ENCODE results near the gene LRP1B. TPM values are rescaled to one million over a fixed set of nuclear protein-coding genes. Genes with fewer than 3 reads are reported as not detected.

LRP1B gene
- total and polyA plus RNA-seq, 2 experiments from 2014 or later = not detected

DNA sequence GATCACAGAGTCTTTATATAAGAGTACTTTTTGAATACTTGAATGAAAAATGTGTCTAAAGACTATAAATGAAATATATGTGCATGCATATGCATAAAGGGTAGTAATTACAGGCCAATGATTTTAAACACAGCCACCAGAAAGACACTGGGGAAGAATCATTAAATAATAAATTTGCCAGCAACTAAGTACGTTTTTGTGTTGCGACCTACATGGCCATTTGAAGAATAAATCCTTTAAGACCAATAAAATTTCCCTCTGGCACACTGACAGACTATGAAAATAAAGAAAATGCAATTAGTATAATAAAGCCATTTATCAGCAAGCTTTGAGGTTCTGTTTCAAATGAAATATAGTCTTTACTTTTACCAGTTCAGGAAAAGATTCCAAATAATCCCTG, 1413.3 kb downstream of the LRP1B start:
- H3K9me3 ChIP-seq (ENCODE audit: low read depth) = no peaks in the 10 kb centered on the region
- TF ChIP-seq EZH2 (IDR thresholded peaks at IDR 0.05; ENCODE audit: insufficient read depth, poor library complexity, severe bottlenecking) (no peak), EZH2phosphoT487 (IDR thresholded peaks at IDR 0.05; ENCODE audit: insufficient read depth, low read depth) (no peak)
- no peak overlapping the region for H3K4me3 ChIP-seq
- no peak overlapping the region for H2AFZ ChIP-seq
- no peaks in the 10 kb centered on the region for H3K9me2 ChIP-seq (ENCODE audit: insufficient read depth)
- DNase-seq = no peak
- no peak overlapping the region for H3K4me2 ChIP-seq (ENCODE audit: unreplicated experiment)
- H3K9ac ChIP-seq = no peak overlapping the region
- no peaks in the 10 kb centered on the region for H3K4me1 ChIP-seq (ENCODE audit: insufficient read depth)
- in situ Hi-C loops (cut with MboI) = no loop called here
- H3K79me2 ChIP-seq (ENCODE audit: insufficient read depth) = no peaks in the 10 kb centered on the region
- no peaks in the 10 kb centered on the region for H3K36me3 ChIP-seq (ENCODE audit: low read depth)
- no peaks in the 10 kb centered on the region for H3F3A ChIP-seq (ENCODE audit: insufficient read depth)
- 0 out of 2 replicates have a peak, but pooled peaks cover 4% of the 10 kb centered on the region for H3K27me3 ChIP-seq (replicated peaks; ENCODE audit: insufficient read depth)
- WGBS, 2 experiments (ENCODE audit: low coverage in 1 of 2, low lambda C conversion rate in 2 of 2, missing lambda C conversion rate in 2 of 2) = 69 to 70% methylated on average over 2 of the region's 2 CpGs
- H3K27ac ChIP-seq = no peak overlapping the region
- no peaks in the 10 kb centered on the region for H4K20me1 ChIP-seq (ENCODE audit: insufficient read depth)

DNA sequence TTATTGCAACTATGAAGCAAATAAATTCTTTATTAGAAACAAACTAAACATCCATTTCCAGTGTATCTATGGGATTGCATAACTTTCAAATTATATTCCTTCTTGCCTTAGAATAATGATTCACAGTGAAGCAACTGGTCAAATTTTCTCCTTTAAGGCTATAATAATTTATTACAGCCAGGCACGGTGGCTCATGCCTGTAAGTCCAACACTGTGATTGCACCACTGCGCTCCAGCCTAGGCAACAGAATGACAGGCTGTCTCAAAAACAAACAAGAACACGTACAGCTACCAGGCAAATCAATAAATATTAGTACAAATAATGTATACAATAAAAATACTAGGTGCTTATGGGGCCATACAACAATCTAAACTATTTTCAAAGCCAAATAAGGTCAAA, 1416.2 kb downstream of the LRP1B start:
- in situ Hi-C loops (cut with MboI) = no loop called here
- no peaks in the 10 kb centered on the region for H3K4me1 ChIP-seq (ENCODE audit: insufficient read depth)
- no peak overlapping the region for H3K27ac ChIP-seq
- no peaks in the 10 kb centered on the region for H3K36me3 ChIP-seq (ENCODE audit: low read depth)
- H3K4me2 ChIP-seq (ENCODE audit: unreplicated experiment) = no peak overlapping the region
- no peaks in the 10 kb centered on the region for H4K20me1 ChIP-seq (ENCODE audit: insufficient read depth)
- TF ChIP-seq EZH2 (IDR thresholded peaks at IDR 0.05; ENCODE audit: insufficient read depth, poor library complexity, severe bottlenecking) = no peak
- no peak for TF ChIP-seq EZH2phosphoT487 (IDR thresholded peaks at IDR 0.05; ENCODE audit: insufficient read depth, low read depth)
- no peak overlapping the region for H3K4me3 ChIP-seq
- 0 out of 2 replicates have a peak, but pooled peaks cover 4% of the 10 kb centered on the region for H3K27me3 ChIP-seq (replicated peaks; ENCODE audit: insufficient read depth)
- H3K9me3 ChIP-seq (ENCODE audit: low read depth) = no peaks in the 10 kb centered on the region
- no peaks in the 10 kb centered on the region for H3F3A ChIP-seq (ENCODE audit: insufficient read depth)
- 48 to 52% methylated on average over 3 of the region's 3 CpGs for WGBS, 2 experiments (ENCODE audit: low coverage in 1 of 2, low lambda C conversion rate in 2 of 2, missing lambda C conversion rate in 2 of 2)
- H2AFZ ChIP-seq = no peak overlapping the region
- H3K79me2 ChIP-seq (ENCODE audit: insufficient read depth) = no peaks in the 10 kb centered on the region
- H3K9me2 ChIP-seq (ENCODE audit: insufficient read depth) = no peaks in the 10 kb centered on the region
- no peak for DNase-seq
- H3K9ac ChIP-seq = no peak overlapping the region

DNA sequence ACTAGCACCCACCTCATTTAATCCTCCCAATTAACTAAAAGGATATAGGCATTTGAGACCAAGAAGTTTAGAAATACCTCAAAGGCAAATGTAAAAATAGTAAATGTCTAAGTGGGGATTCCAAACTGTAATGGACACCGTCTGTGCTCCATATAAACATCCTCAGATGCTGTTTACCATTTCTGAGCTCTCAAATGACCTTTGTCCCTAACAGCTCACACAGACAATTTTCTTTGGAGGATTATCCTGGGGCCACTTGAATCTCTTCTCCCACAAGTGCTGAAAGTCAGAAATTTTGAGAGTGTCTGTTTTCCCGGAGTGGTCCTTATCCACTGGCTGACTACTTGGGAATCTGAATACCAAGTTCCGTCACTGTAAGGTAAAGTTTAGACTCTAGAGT, 1418.9 kb downstream of the LRP1B start:
- Histone ChIP-seq H3K9ac (no peak overlapping the region), H3K4me3 (no peak overlapping the region), H3K27me3 (replicated peaks; ENCODE audit: insufficient read depth) (0 out of 2 replicates have a peak, but pooled peaks cover 4% of the 10 kb centered on the region), H3K4me1 (ENCODE audit: insufficient read depth) (no peaks in the 10 kb centered on the region), H3K9me2 (ENCODE audit: insufficient read depth) (no peaks in the 10 kb centered on the region), H3K79me2 (ENCODE audit: insufficient read depth) (no peaks in the 10 kb centered on the region), H2AFZ (no peak overlapping the region), H3K4me2 (ENCODE audit: unreplicated experiment) (no peak overlapping the region), H3K27ac (no peak overlapping the region), H3F3A (ENCODE audit: insufficient read depth) (no peaks in the 10 kb centered on the region), H4K20me1 (ENCODE audit: insufficient read depth) (no peaks in the 10 kb centered on the region), H3K36me3 (ENCODE audit: low read depth) (no peaks in the 10 kb centered on the region), H3K9me3 (ENCODE audit: low read depth) (no peaks in the 10 kb centered on the region)
- TF ChIP-seq EZH2phosphoT487 (IDR thresholded peaks at IDR 0.05; ENCODE audit: insufficient read depth, low read depth) = no peak
- no peak for TF ChIP-seq EZH2 (IDR thresholded peaks at IDR 0.05; ENCODE audit: insufficient read depth, poor library complexity, severe bottlenecking)
- no peak for DNase-seq
- WGBS, 2 experiments (ENCODE audit: low coverage in 1 of 2, low lambda C conversion rate in 2 of 2, missing lambda C conversion rate in 2 of 2) = 66 to 77% methylated on average over 3 of the region's 3 CpGs
- in situ Hi-C loops (cut with MboI) = no loop called here

DNA sequence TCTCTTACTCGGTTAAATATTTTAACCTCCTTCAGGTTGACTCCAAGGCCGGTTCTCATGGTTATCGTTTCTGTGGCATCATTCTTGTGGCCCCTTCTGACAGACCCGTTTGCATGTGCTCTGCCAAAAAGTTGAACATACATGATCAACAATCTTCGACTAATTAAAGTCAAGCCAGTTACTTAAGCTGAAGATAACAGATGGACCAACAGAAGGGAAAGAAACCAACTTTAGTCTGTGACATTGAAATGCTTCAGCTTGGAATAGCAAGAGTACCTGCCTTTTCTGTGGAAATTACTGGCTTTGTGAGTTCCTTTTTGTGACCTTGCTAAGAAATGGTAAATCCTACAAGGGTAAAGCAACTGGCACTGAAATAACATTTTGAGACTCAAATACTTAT, 1429.1 kb downstream of the LRP1B start:
- H3K36me3 ChIP-seq (ENCODE audit: low read depth) = no peaks in the 10 kb centered on the region
- H3K9me2 ChIP-seq (ENCODE audit: insufficient read depth) = no peaks in the 10 kb centered on the region
- no peak overlapping the region for H2AFZ ChIP-seq
- no peak for TF ChIP-seq EZH2 (IDR thresholded peaks at IDR 0.05; ENCODE audit: insufficient read depth, poor library complexity, severe bottlenecking)
- no peak for TF ChIP-seq EZH2phosphoT487 (IDR thresholded peaks at IDR 0.05; ENCODE audit: insufficient read depth, low read depth)
- no peak overlapping the region for H3K27ac ChIP-seq
- H3K4me2 ChIP-seq (ENCODE audit: unreplicated experiment) = no peak overlapping the region
- no peaks in the 10 kb centered on the region for H3K27me3 ChIP-seq (replicated peaks; ENCODE audit: insufficient read depth)
- in situ Hi-C loops (cut with MboI) = no loop called here
- WGBS, 2 experiments (ENCODE audit: low coverage in 1 of 2, low lambda C conversion rate in 2 of 2, missing lambda C conversion rate in 2 of 2) = 71 to 76% methylated on average over 5 of the region's 5 CpGs
- no peaks in the 10 kb centered on the region for H3K79me2 ChIP-seq (ENCODE audit: insufficient read depth)
- no peaks in the 10 kb centered on the region for H3K4me1 ChIP-seq (ENCODE audit: insufficient read depth)
- no peak for DNase-seq
- no peaks in the 10 kb centered on the region for H4K20me1 ChIP-seq (ENCODE audit: insufficient read depth)
- H3K9ac ChIP-seq = no peak overlapping the region
- no peaks in the 10 kb centered on the region for H3F3A ChIP-seq (ENCODE audit: insufficient read depth)
- no peak overlapping the region for H3K4me3 ChIP-seq
- no peaks in the 10 kb centered on the region for H3K9me3 ChIP-seq (ENCODE audit: low read depth)

DNA sequence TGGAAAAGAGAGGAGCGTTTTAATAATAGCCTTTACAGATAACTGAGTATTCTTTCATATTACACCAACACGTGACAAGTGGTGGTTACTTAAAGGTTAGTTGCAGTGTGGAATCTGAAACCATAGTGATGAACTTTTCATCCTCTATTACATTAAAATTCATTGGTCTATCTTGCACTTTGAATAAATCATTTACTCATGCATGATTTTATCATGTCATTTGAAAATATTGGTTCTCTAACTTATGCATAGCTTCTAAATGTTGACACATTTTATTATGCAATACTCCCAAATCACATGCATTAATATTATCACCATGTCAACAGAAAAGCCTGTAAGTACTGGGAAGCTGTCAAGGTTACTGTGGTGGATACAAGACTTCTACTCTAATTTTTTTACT, 1432.2 kb downstream of the LRP1B start:
- no peaks in the 10 kb centered on the region for H3K79me2 ChIP-seq (ENCODE audit: insufficient read depth)
- no peaks in the 10 kb centered on the region for H3K9me3 ChIP-seq (ENCODE audit: low read depth)
- H3K27me3 ChIP-seq (replicated peaks; ENCODE audit: insufficient read depth) = no peaks in the 10 kb centered on the region
- H3K27ac ChIP-seq = no peak overlapping the region
- no peaks in the 10 kb centered on the region for H4K20me1 ChIP-seq (ENCODE audit: insufficient read depth)
- no peak overlapping the region for H2AFZ ChIP-seq
- H3K4me3 ChIP-seq = no peak overlapping the region
- TF ChIP-seq EZH2 (IDR thresholded peaks at IDR 0.05; ENCODE audit: insufficient read depth, poor library complexity, severe bottlenecking) (no peak), EZH2phosphoT487 (IDR thresholded peaks at IDR 0.05; ENCODE audit: insufficient read depth, low read depth) (no peak)
- in situ Hi-C loops (cut with MboI) = no loop called here
- 66 to 80% methylated on average over 2 of the region's 2 CpGs for WGBS, 2 experiments (ENCODE audit: low coverage in 1 of 2, low lambda C conversion rate in 2 of 2, missing lambda C conversion rate in 2 of 2)
- DNase-seq = no peak
- H3K4me1 ChIP-seq (ENCODE audit: insufficient read depth) = no peaks in the 10 kb centered on the region
- no peaks in the 10 kb centered on the region for H3F3A ChIP-seq (ENCODE audit: insufficient read depth)
- H3K4me2 ChIP-seq (ENCODE audit: unreplicated experiment) = no peak overlapping the region
- no peaks in the 10 kb centered on the region for H3K36me3 ChIP-seq (ENCODE audit: low read depth)
- no peak overlapping the region for H3K9ac ChIP-seq
- H3K9me2 ChIP-seq (ENCODE audit: insufficient read depth) = no peaks in the 10 kb centered on the region
